WTC11 (cell line): ENCODE data around the gene TMEM179B. TPM values are rescaled to one million over a fixed set of nuclear protein-coding genes. Genes with fewer than 3 reads are reported as not detected.

ENCODE experiments used
- ARID4B ChIP-seq: sonication (generic); formaldehyde crosslinking; IDR thresholded peaks from 2 replicates; pipeline ENCODE4 v1.8.0; 2023; ENCODE audit warnings: missing genetic modification reagents, mild to moderate bottlenecking, borderline replicate concordance
- ATF2 ChIP-seq: sonication (generic); formaldehyde crosslinking; IDR thresholded peaks from 2 replicates; pipeline ENCODE4 v1.8.1; 2022; ENCODE audit warnings: low read depth, missing genetic modification reagents, borderline replicate concordance
- ATF3 ChIP-seq: sonication (generic); formaldehyde crosslinking; conservative IDR thresholded peaks from 2 replicates; pipeline ENCODE4 v1.8.1; 2022; ENCODE audit warnings: mild to moderate bottlenecking, missing genetic modification reagents
- ATF6 ChIP-seq: sonication (generic); formaldehyde crosslinking; IDR thresholded peaks from 2 replicates; pipeline ENCODE4 v1.8.1; 2023; ENCODE audit warnings: mild to moderate bottlenecking, missing genetic modification reagents
- CDX4 ChIP-seq: fragments of 250-450 bp; sonication (Bioruptor Pico); IDR thresholded peaks from 2 replicates; pipeline ENCODE4 v1.9.0; 2021; ENCODE audit warnings: moderate library complexity, mild to moderate bottlenecking, inconsistent platforms, borderline replicate concordance
- CREB1 ChIP-seq: sonication (generic); formaldehyde crosslinking; IDR thresholded peaks from 2 replicates; pipeline ENCODE4 v1.8.0; 2023; ENCODE audit warnings: mild to moderate bottlenecking, missing genetic modification reagents
- ELF4 ChIP-seq: sonication (generic); formaldehyde crosslinking; IDR thresholded peaks from 2 replicates; pipeline ENCODE4 v1.8.1; 2022; ENCODE audit warnings: low read depth, mild to moderate bottlenecking, moderate library complexity, missing genetic modification reagents
- ERG ChIP-seq: fragments of 250-450 bp; sonication (Bioruptor Pico); IDR thresholded peaks from 2 replicates; pipeline ENCODE4 v1.8.0; 2021; ENCODE audit warnings: mild to moderate bottlenecking
- JAZF1 ChIP-seq: fragments of 250-450 bp; sonication (Bioruptor Pico); IDR thresholded peaks from 2 replicates; pipeline ENCODE4 v1.9.0; 2021; ENCODE audit warnings: moderate library complexity, mild to moderate bottlenecking, inconsistent platforms
- NFYB ChIP-seq: sonication (generic); formaldehyde crosslinking; conservative IDR thresholded peaks from 2 replicates; pipeline ENCODE4 v1.8.0; 2022; ENCODE audit warnings: low read depth, missing genetic modification reagents
- OVOL2 ChIP-seq: fragments of 250-450 bp; sonication (Bioruptor Pico); IDR thresholded peaks from 2 replicates; pipeline ENCODE4 v1.9.0; 2021; ENCODE audit warnings: mild to moderate bottlenecking, borderline replicate concordance
- PREB ChIP-seq: sonication (generic); formaldehyde crosslinking; IDR thresholded peaks from 2 replicates; pipeline ENCODE4 v1.8.1; 2022; ENCODE audit warnings: mild to moderate bottlenecking, missing genetic modification reagents, moderate library complexity, borderline replicate concordance
- ZNF219 ChIP-seq: sonication (generic); formaldehyde crosslinking; IDR thresholded peaks from 2 replicates; pipeline ENCODE4 v1.8.0; 2023; ENCODE audit warnings: missing genetic modification reagents, mild to moderate bottlenecking, borderline replicate concordance
- ZNF281 ChIP-seq: sonication (generic); formaldehyde crosslinking; IDR thresholded peaks from 2 replicates; pipeline ENCODE4 v1.8.0; 2023; ENCODE audit warnings: mild to moderate bottlenecking, missing genetic modification reagents
- ZNF423 ChIP-seq: fragments of 250-450 bp; sonication (Bioruptor Pico); IDR thresholded peaks from 2 replicates; pipeline ENCODE4 v2.1.2; 2022; ENCODE audit warnings: mild to moderate bottlenecking, moderate library complexity
- ZNF425 ChIP-seq: fragments of 250-450 bp; sonication (Bioruptor Pico); conservative IDR thresholded peaks from 2 replicates; pipeline ENCODE4 v1.9.0; 2021; ENCODE audit warnings: mild to moderate bottlenecking
- total RNA-seq: library from RNA; stranded (reverse); gene quantifications from 3 replicates; pipeline ENCODE4 v1.2.3, GENCODE V29; 2021

TMEM179B gene
- total RNA-seq, 1 experiment from 2014 or later: 21.4 TPM

GRCh38 chr11:62753736-62754603 is 33.2 kb upstream of the TMEM179B start, which contains the start of gene ZBTB3 (continued):
- TF ChIP-seq ZNF281 (CRISPR knock-in tag) (0 out of 2 replicates have a peak, but pooled peaks have one; percentile 55), PREB (CRISPR knock-in tag) (no peak), ZNF423 (CRISPR knock-in tag) (no peak), JAZF1 (CRISPR knock-in tag) (no peak), ATF3 (CRISPR knock-in tag) (no peak), CDX4 (no peak), ATF2 (CRISPR knock-in tag) (no peak), ERG (CRISPR knock-in tag) (peak; percentile 77; the same call in 1 of the 2 replicates), ELF4 (CRISPR knock-in tag) (no peak), OVOL2 (CRISPR knock-in tag) (no peak), ZNF425 (CRISPR knock-in tag) (no peak), ATF6 (CRISPR knock-in tag) (no peak), ZNF219 (CRISPR knock-in tag) (no peak), CREB1 (CRISPR knock-in tag) (no peak; the same call in 1 of the 2 replicates), NFYB (CRISPR knock-in tag) (peak; percentile 95), ARID4B (CRISPR knock-in tag) (no peak; the same call in 1 of the 2 replicates)
